Ectodermal cell (in vitro differentiated cells): ENCODE measurements around the gene JMJD4.
"Not testable (repeated sequence)": the region's sequence is repeated elsewhere in the genome, so short reads cannot be mapped to it uniquely, and the experiment has no call there.

Experiments used
- H3K27ac ChIP-seq: 2 replicates; pipeline ENCODE4 v1.7.0; 2013; ENCODE audit warnings: mild to moderate bottlenecking, low read depth, low read length; ENCODE audit not compliant: insufficient read depth, poor library complexity, severe bottlenecking
- H3K27me3 ChIP-seq: 2 replicates; pipeline ENCODE4 v1.7.0; 2013; ENCODE audit warnings: mild to moderate bottlenecking, low read length; ENCODE audit not compliant: insufficient read depth, control insufficient read depth, poor library complexity, severe bottlenecking
- H3K36me3 ChIP-seq: one replicate; pipeline ENCODE4 v1.7.0; 2013; ENCODE audit warnings: low read length; ENCODE audit not compliant: control insufficient read depth, insufficient read depth
- H3K4me1 ChIP-seq: one replicate; pipeline ENCODE4 v1.7.0; 2013; ENCODE audit warnings: low read length; ENCODE audit not compliant: control insufficient read depth, insufficient read depth
- H3K4me3 ChIP-seq: 2 replicates; pipeline ENCODE4 v1.7.0; 2013; ENCODE audit warnings: low read depth, low read length, control low read depth; ENCODE audit not compliant: insufficient read depth
- H3K9me3 ChIP-seq: 2 replicates; pipeline ENCODE4 v1.7.0; 2013; ENCODE audit warnings: mild to moderate bottlenecking, low read length, moderate library complexity; ENCODE audit not compliant: control insufficient read depth
- WGBS, 2 experiments: methylation state at CpG; one replicate each; pipeline ENCODE4 v1.1.7; 2013; ENCODE audit warnings: missing lambda C conversion rate in 2 of 2; 5-methylcytosine and 5-hydroxymethylcytosine counted together

JMJD4 gene

GRCh38 chr1:227726924-227727599 lies 8.0 kb downstream of the JMJD4 start:
- Histone ChIP-seq H3K9me3 (no peaks in the 10 kb centered on the region), H3K27ac (no peak overlapping the region), H3K4me3 (no peak overlapping the region), H3K36me3 (peaks cover 5% of the 10 kb centered on the region), H3K4me1 (peaks cover 12% of the 10 kb centered on the region), H3K27me3 (no peaks in the 10 kb centered on the region)
- WGBS, 2 experiments, result 91 to 94% methylated on average over 6 of the region's 6 CpGs

GRCh38 chr1:227726318-227726717 lies 8.8 kb downstream of the JMJD4 start:
- H3K27ac ChIP-seq, result no peak overlapping the region
- H3K4me3 ChIP-seq, result no peak overlapping the region
- H3K4me1 ChIP-seq, result peaks cover 12% of the 10 kb centered on the region
- no peaks in the 10 kb centered on the region for H3K27me3 ChIP-seq
- WGBS, 2 experiments, result 89 to 90% methylated on average over 3 of the region's 3 CpGs
- no peaks in the 10 kb centered on the region for H3K36me3 ChIP-seq
- no peaks in the 10 kb centered on the region for H3K9me3 ChIP-seq

- 71 to 92% methylated on average over 1 to 2 of the region's 2 CpGs for WGBS, 2 experiments
- Histone ChIP-seq H3K36me3 (no peaks in the 10 kb centered on the region), H3K4me3 (no peak overlapping the region), H3K9me3 (no peaks in the 10 kb centered on the region), H3K27ac (no peak overlapping the region), H3K4me1 (peaks cover 12% of the 10 kb centered on the region), H3K27me3 (no peaks in the 10 kb centered on the region)
Observed at GRCh38 chr1:227725046-227725445, 10.1 kb downstream of the JMJD4 start.

- Histone ChIP-seq H3K4me3 (no peak overlapping the region), H3K27ac (no peak overlapping the region), H3K4me1 (no peaks in the 10 kb centered on the region), H3K27me3 (no peaks in the 10 kb centered on the region), H3K36me3 (no peaks in the 10 kb centered on the region), H3K9me3 (no peaks in the 10 kb centered on the region)
- WGBS, 2 experiments, result 78 to 90% methylated on average over 1 of the region's 1 CpG
Observed at GRCh38 chr1:227723474-227723873, 11.6 kb downstream of the JMJD4 start.

- no peaks in the 10 kb centered on the region for H3K27me3 ChIP-seq
- WGBS, 2 experiments, result 80 to 87% methylated on average over 1 to 2 of the region's 2 CpGs
- H3K36me3 ChIP-seq, result no peaks in the 10 kb centered on the region
- H3K9me3 ChIP-seq, result no peaks in the 10 kb centered on the region
- H3K27ac ChIP-seq, result no peak overlapping the region
- H3K4me1 ChIP-seq, result no peaks in the 10 kb centered on the region
- no peak overlapping the region for H3K4me3 ChIP-seq
Observed at GRCh38 chr1:227718932-227719331, 16.2 kb downstream of the JMJD4 start.

GRCh38 chr1:227712648-227713047 lies 22.5 kb downstream of the JMJD4 start:
- no peak overlapping the region for H3K27ac ChIP-seq
- no peaks in the 10 kb centered on the region for H3K27me3 ChIP-seq
- H3K4me1 ChIP-seq, result no peaks in the 10 kb centered on the region
- no peaks in the 10 kb centered on the region for H3K36me3 ChIP-seq
- no peak overlapping the region for H3K4me3 ChIP-seq
- no peaks in the 10 kb centered on the region for H3K9me3 ChIP-seq

- not testable (repeated sequence) for H3K27me3 ChIP-seq, H3K9me3 ChIP-seq, H3K36me3 ChIP-seq, H3K4me1 ChIP-seq, H3K27ac ChIP-seq, H3K4me3 ChIP-seq
- 92 to 93% methylated on average over 19 to 21 of the region's 24 CpGs for WGBS, 2 experiments
Observed at GRCh38 chr1:227710474-227710873, 24.6 kb downstream of the JMJD4 start.

GRCh38 chr1:227709451-227709850 lies 25.7 kb downstream of the JMJD4 start:
- H3K36me3 ChIP-seq, result no peaks in the 10 kb centered on the region
- 64 to 75% methylated on average over 1 of the region's 1 CpG for WGBS, 2 experiments
- H3K4me3 ChIP-seq, result no peak overlapping the region
- no peaks in the 10 kb centered on the region for H3K27me3 ChIP-seq
- H3K4me1 ChIP-seq, result no peaks in the 10 kb centered on the region
- no peak overlapping the region for H3K27ac ChIP-seq
- no peaks in the 10 kb centered on the region for H3K9me3 ChIP-seq

GRCh38 chr1:227707846-227708245 lies 27.3 kb downstream of the JMJD4 start:
- 78 to 79% methylated on average over 1 of the region's 1 CpG for WGBS, 2 experiments
- Histone ChIP-seq H3K27ac (no peak overlapping the region), H3K4me1 (no peaks in the 10 kb centered on the region), H3K9me3 (no peaks in the 10 kb centered on the region), H3K36me3 (no peaks in the 10 kb centered on the region), H3K4me3 (no peak overlapping the region), H3K27me3 (no peaks in the 10 kb centered on the region)

GRCh38 chr1:227701631-227702030 lies 33.5 kb downstream of the JMJD4 start:
- H3K27me3 ChIP-seq, H3K27ac ChIP-seq, H3K36me3 ChIP-seq, H3K4me3 ChIP-seq, H3K9me3 ChIP-seq, H3K4me1 ChIP-seq: not testable (repeated sequence)
- WGBS, 2 experiments, result 79 to 80% methylated on average over 1 of the region's 1 CpG
